RWPE1 (cell line): ENCODE data around the gene IL18BP.

Experiments
- CTCF ChIA-PET: fragments of 350-600 bp; sonication (Branson Sonifier 250); formaldehyde crosslinking; extraction: SDS; loops from one replicate; lab custom pipeline; 2021; lab: Yijun Ruan, JAX
- POLR2A ChIA-PET: fragments of 400-600 bp; formaldehyde crosslinking; extraction: SDS; loops from one replicate; lab custom pipeline; 2020; ENCODE audit warnings: antibody characterized with exemption; ENCODE audit not compliant: low non-redundant PET; lab: Yijun Ruan, JAX
- DNase-seq: peaks from one replicate; pipeline ENCODE4 v3.0.0; 2012; ENCODE audit warnings: low spot score
- H3K27ac ChIP-seq: fragments of 450-650 bp; 2 replicates; pipeline ENCODE4 v1.5.1; 2017
- CTCF ChIP-seq: fragments of 450-650 bp; conservative IDR thresholded peaks from 2 replicates; pipeline ENCODE4 v1.5.1; 2017; ENCODE audit warnings: low read depth, mild to moderate bottlenecking

IL18BP gene

GRCh38 chr11:71998649-71999310, at the start of gene IL18BP:
Gene IL18BP (plus strand): TSS chr11:71998909. CDS start chr11:71999985, 1,076 bp downstream.
- POLR2A ChIA-PET, result interaction anchor here (0.6 kb wide), 1 partner anchor 8 kb away, joined by 3 read pairs; no protein-coding TSS in a partner anchor
- H3K27ac ChIP-seq, result peak within 1 kb of the TSS; percentile 56
- no peak for TF ChIP-seq CTCF
- no peak for DNase-seq
- CTCF ChIA-PET, result no interaction called here

GRCh38 chr11:71949034-71949433, 49.7 kb upstream of the IL18BP start:
- H3K27ac ChIP-seq, result no peak overlapping the region
- POLR2A ChIA-PET, result interaction anchor here (0.6 to 0.8 kb wide), 2 partner anchors 9 to 17 kb away, joined by 3 to 4 read pairs; no protein-coding TSS in a partner anchor
- TF ChIP-seq CTCF, result no peak
- DNase-seq, result no peak
- CTCF ChIA-PET, result interaction anchor here (0.6 to 0.7 kb wide), 2 partner anchors 431 to 437 kb away, joined by 4 read pairs; no protein-coding TSS in a partner anchor

GRCh38 chr11:71951741-71952310, 46.9 kb upstream of the IL18BP start:
- POLR2A ChIA-PET, result no interaction called here
- CTCF ChIA-PET, result no interaction called here
- TF ChIP-seq CTCF, result no peak
- no peak for DNase-seq
- no peak overlapping the region for H3K27ac ChIP-seq

GRCh38 chr11:71955898-71956456, 42.7 kb upstream of the IL18BP start:
- no peak for DNase-seq
- no peak for TF ChIP-seq CTCF
- CTCF ChIA-PET, result no interaction called here
- H3K27ac ChIP-seq, result no peak overlapping the region
- POLR2A ChIA-PET, result no interaction called here

- CTCF ChIA-PET, result no interaction called here
- DNase-seq, result no peak
- TF ChIP-seq CTCF, result no peak
- POLR2A ChIA-PET, result no interaction called here
- no peak overlapping the region for H3K27ac ChIP-seq
Measured at GRCh38 chr11:71962428-71963038, 36.2 kb upstream of the IL18BP start.

- H3K27ac ChIP-seq, result no peak overlapping the region
- CTCF ChIA-PET, result no interaction called here
- TF ChIP-seq CTCF, result no peak
- POLR2A ChIA-PET, result no interaction called here
- no peak for DNase-seq
Measured at GRCh38 chr11:71963468-71963867, 35.2 kb upstream of the IL18BP start.
